NOMO-1 (cell line): ENCODE measurements around the gene ZNF768.
"Not testable (repeated sequence)": the region's sequence is repeated elsewhere in the genome, so short reads cannot be mapped to it uniquely, and the experiment has no call there.

ENCODE experiments used
- DNase-seq, 2 experiments: peaks; one replicate each; lab custom pipeline; 2025; ENCODE audit not compliant: unreplicated experiment in 2 of 2; lab: John Stamatoyannopoulos, UW

The ZNF768 gene

DNA sequence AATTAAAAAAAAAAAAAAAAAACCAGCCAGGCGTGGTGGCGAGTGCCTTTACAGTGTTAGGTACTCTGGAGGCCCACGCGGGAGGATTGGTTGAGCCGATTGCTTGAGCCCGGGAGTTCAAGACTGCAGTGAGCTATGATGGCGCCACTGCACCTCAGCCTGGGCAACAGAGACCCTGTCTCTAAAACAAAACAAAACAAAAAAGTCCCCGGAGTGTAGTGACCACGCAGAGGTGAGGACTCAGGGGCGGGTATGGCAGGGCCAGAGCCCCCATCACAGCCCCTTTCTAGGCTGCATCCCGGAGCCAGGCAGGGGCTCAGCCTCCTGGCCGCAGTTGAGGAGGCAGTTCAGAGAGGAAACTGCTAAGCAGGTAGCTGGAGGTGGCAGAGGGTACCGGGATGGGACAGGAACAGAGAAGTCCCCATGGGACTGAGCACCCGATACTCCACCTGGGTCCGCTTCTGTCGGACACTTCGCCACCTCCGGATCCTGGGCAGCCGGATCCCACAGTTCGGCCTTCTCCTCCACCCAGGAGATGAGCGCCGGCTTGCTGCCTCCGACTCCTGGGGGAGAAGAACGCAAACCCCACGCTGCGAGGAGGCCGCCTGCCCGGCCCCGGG, 7.5 kb upstream of the ZNF768 start:
- DNase-seq: no peak

DNA sequence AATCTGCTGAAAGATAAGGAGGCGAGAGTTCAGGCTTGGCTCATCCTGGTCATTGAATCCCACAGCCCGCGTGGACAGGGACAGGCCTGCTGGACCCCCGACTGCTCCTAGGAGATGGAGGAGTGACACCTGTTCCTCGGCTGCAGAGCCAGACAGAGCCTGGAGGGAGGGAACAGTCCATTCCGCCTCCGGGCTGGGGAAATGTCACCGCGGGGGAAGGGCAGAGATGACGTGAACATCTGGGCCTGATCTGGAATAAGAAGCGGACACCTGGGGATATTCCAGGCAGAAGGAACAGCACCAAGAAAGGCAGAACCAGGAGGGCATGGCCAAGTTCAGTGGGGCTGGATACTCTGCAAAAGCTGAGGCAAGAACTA, 6.8 kb upstream of the ZNF768 start:
- DNase-seq: no peak

DNA sequence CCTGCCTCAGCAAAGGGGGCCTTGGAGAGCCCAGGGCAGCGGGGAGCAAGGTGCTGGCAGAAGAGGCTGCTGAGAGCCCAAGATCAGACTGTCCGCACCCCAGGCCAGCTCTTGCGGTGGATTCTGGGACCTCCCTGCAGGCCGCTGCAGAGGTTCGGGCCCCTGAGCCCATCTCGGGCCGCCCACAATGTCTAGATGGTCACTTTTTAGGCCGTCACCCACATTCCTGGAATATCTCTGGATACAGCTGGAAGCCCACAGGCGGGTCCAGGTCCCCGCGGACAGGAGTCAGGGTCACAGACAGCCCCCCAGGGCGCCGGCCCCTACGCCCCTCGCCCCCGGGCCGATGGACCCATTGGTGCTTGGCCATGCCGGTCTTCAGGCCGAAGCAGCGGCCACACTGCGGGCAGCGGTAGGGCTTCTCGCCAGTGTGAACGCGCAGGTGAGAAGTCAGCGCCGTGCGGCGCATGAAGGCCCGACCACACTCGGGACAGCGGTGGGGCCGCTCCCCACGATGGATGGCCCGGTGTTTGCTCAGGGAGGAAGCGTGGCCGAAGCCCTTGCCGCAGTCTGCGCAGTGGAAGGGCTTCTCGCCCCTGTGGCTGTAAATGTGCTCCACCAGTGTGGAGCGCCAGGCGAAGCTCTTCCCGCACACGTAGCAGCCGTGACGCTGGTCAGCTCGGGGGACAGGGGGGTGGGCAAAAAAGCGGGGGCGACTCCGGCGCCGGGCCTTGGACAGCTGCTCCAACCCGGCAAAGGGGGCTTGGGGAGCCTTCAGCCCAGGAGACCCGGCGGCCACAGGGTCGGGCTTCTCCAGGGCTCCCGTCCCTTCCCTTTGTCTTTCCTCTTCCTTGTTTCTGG, 6.1 kb upstream of the ZNF768 start:
- no peak for DNase-seq

DNA sequence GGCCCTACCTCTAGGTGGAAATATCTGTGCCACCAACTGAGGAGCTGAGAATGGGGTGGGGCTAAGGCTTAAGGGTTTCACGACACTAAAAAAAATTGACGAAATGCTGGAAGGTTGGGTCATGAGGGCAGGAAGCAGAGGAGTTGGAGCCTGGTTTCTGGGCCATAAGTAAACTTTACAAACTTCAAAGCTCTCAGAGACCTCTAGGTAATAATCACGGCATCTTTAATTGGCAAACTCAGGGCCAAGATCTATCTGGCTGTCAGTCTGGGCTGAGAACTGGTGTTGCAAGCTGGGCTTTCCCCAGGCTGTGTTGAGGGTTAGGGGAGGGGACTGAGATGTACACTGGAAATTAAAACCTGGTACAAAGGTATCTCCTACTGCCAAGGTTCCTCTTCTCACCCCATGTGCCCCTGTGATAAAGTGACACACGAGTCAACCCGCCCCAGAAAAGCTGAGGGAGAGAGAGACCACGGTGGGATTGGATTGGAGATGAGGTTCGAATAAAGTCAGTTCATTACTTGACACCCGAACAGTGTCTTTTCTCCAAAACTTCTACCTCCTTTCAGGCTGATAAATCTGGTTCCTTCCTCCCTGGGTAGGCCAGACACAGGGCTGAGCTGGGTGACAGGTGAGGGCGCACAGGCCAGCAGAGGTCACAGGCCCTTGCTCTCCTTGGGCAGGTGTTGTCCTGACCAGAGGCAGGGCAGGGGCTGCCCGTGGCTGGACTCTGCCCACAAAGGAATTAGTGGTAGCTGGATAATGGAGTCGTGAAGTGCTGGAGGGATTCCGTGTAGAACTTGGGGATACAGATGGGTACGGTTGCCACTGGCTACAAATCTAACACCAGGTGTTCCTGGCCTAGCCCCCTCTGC, 4.0 kb upstream of the ZNF768 start:
- DNase-seq: no peak

DNA sequence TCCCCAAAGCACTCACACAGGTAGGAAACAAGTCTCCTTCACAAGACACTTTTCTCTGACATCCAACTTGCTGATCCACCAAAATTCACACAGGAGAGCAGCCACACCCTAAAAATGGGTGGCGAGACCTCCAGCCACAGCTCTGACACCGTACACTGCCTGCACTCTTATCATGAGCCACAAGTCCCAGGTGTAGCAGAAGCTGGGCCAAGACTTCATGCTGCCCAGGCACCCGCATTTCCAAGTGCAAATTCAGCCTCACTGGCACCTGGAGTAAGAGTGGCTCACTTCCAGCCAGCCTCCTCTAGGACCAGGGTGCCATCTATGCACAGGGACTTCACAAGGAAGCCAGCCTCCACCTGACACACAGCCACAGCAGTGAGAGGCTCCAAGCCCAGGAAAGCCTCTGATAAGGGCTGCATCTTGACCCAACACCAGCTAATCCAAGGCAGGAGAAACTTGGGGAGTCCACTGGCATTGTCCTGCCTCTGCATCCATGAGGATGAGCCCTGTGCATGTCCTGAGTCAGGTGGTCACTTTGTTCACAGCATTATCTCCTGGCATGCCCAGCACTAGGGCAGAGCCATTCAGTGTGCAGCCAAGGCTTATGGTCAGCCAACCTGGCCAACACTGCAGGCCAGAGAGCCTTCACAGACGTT, 2.6 kb upstream of the ZNF768 start:
- no peak for DNase-seq

DNA sequence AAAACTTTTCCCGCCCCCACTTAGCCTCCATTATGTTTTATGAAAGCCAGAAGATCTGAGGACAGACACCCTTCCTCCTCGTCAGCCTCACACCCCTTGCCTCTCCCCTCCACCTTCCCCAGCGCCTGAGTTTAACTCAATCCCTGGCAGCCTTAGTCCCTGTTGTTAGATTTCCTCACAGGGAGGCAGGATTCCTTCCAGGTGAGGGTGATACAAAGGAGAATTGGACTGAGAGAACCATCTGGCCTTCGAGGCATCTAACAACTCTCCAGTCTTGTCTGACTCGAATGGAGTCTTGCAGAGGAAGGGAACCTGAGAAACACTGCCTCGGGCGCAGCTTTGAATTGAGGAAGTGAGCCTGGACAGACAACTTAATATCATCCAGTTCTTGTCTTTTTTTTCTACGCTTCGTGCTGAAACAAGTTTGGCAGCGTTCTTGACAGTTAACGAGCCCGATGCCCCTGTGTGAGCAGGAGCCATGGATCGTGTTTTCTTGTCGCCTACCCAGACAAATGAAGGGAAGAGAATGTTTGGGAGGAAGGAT, 1.3 kb upstream of the ZNF768 start:
- peak; percentile 76 to 91 for DNase-seq

DNA sequence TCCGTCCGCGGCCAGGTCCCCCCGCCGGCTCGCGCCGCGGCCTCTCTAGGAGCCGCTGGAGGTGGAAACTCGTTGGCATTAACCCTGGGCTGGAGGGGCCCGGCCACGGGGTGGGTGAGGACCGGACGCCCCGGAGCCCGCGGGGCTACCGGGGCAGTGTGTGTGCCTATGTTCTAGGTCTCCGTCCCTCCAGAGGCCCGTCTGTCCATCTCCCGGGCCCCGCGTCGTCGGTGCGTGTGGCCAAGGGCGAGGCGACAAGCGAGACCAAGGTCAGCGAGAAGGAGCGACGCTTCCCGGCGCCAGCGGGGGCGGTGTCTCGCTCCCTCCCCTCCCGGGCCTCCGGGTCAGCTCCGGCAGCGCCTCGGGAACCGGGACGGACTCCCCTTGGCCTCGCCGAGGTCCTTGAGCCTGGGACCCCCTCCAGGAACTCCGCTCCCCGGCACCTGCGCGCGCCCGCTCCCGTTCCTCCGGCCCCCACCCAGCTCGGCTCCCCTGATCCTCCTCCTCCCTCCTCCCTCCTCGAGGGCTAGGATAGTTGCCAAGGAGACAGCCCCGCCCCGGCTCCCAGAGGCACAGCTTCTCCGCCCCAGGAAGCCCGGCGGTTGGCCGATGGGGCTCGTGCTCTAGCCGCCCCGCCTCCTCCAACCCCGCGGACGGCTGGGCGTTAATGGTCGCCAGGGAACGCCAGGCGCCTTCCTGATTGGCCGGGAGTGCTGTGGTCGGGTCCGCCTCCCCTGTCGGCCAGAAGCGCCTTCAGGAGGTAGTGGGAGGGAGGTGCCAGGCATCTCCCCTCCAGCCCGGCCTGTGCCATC, 663 bp upstream of the ZNF768 start:
- peak; percentile 98 to 99 for DNase-seq

DNA sequence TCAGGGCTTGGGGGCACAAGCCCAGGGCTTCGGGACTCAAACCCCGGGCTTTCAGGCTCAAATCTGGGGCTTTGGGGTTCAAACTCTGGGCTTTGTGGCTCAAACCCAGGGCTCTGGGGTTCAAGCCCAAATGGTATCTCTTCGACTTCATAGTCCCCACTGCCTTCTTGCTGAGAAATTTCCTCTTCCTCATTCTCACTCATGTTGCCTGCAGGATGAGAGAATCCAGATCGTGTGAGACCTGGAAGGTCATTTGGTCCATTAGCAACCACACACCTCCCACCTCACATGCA, 576 bp downstream of the ZNF768 start:
- peak in 1 of 2 experiments; percentile 49 for DNase-seq

DNA sequence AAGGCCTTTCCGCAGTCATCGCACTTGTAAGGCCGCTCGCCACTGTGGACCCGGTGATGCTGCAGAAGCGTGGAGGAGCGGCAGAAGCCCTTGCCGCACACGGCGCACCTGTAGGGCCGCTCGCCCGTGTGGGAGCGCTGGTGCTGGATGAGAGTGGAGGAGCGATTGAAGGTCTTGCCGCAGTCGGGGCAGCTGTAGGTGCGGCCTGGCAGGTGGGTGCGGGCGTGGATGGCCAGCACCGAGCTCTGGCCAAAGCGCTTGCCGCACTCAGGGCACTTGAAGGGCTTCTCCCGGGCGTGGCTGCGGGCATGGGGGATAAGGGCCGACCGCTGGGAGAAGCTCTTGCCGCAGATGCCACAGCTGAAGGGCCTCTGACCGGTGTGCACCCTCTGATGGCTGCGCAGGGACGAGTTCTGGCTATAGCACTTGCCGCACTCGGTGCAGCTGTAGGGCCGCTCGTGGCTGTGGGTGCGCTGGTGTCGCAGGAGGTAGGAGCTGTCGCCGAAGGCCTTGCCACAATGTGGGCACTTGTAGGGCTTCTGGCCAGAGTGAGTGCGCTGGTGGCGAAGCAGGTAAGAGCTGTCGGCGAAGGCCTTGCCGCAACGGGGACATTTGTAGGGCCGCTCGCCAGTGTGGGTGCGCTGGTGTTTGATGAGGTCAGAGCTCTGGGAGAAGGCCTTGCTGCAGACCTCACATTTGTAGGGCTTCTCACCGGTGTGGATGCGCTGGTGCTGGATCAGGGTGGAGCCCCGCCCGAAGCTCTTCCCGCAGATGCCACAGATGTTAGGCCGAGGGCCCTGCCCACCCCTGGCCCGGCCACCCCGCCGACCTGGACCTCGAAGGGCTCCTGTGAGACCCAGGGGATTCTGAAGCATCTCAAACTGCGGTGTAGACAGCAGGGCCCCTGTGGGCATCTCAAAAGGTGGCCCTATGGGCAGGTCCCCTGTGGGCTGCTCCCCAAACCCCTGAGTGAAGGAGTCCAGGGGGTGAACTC, 1.5 kb downstream of the ZNF768 start:
- DNase-seq: no peak

DNA sequence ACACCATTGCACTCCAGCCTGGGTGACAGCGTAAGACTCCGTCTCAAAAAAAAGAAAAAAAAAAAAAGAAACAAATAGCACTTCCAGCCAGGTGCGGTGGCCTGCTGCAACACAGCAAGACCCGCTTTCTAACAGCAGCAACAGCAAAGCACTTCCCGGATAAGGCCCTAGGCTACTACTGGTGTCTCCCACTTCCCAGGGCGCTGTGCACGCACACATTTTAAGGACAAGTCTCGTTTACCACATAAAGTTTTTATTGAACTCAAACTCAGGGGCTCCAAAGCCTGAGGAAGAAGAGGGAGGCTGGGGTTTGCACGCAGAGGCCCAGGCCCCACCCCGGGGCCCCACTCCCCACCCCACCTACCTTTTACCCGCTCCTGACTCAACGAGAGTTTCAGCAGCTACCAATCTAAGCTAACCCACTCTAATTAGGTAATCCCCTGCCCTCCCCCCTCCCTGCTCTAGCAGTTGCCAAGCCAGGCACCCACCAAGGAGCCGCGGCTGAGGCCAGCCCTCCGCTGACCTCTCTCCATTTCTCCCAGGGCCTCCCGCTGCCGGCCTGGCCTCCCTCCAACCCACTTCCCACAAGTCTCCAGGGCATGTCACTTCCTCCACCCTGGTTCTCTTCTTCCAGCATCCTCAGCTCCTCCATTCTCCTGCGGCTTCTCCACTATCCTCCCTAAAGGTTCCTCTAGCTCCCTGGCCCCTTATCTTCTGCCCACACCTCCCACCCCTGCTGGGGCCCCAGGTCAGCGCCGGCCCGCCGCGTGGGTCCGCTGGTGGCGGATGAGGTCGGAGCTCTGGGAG, 2.4 kb downstream of the ZNF768 start:
- DNase-seq: no peak

DNA sequence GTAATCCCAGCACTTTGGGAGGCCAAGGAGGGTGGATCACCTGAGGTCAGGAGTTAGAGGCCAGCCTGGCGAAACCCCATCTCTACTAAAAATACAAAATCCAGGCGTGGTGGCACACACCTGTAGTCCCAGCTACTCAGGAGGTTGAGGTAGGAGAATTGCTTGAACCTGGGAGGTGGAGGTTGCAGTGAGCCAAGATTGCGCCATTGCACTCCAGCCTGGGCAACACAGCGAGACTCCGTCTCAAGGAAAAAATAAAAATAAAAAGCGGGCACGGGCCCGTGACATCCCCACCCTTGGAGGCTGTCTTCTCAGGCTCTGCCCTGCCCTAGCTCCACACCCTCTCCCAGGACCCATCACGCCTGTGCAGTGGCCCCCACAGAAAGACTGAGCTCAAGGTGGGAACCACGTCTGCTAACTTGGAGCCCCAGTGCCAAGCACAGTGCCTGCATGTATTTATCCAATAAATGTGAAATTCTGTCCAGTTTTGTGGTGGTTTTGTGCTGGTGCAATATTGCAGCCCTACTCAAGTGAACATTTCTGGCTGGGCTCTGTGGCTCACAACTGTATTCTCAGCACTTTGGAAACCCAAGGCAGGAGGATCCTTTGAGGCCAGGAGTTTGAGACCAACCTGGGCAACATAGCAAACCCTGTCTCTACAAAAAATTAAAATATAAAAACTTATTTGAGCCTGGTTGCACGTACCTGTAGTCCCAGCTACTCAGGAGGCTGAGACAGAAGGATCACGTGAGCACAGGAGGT, 3.5 kb downstream of the ZNF768 start:
- DNase-seq: not testable (repeated sequence)

DNA sequence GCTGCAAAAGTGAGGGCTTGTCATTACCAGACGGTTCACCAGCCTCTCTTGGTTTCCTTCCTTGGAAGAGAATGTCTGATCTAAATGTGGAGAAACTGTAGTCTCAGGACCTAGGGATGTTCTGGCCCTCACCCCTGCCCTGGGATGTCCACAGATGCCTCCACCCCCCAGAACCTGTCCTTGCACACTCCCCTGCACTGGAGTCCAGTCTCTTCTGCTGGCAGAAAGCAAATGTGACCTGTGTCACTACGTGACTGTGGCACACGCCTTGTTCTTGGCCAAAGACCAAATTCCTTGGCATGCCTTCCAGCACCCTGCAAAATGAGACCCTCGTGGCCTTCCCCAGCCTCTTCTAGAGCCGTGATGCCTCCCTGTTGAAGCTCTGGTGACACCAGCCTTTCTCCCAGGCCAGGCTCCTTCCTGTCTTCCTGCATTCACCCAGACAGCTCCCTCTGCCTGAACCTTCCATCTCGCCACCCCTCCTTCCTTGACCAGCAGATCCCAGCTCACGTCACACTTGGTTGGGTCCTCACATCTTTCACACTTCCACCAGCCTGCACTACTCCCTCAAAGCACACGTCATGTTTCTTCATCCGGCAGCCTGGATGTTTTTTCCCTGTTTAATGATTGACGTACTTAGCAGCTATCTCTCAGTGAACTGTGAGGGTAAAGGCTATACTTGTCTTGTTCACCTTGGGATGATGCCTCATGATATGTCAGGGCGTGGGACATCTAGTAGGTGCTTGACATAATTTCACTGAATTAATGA, 4.3 kb downstream of the ZNF768 start:
- DNase-seq: no peak

DNA sequence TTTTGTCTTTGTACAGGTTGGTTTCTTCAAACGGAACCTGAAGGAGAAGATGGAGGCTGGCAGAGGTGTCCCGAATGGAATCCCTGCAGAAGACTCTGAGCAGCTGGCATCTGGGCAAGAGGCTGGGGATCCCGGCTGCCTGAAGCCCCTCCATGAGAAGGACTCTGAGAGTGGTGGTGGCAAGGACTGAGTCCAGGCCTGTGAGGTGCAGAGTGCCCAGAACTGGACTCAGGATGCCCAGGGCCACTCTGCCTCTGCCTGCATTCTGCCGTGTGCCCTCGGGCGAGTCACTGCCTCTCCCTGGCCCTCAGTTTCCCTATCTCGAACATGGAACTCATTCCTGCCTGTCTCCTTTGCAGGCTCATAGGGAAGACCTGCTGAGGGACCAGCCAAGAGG, 4.9 kb downstream of the ZNF768 start:
- no peak for DNase-seq

DNA sequence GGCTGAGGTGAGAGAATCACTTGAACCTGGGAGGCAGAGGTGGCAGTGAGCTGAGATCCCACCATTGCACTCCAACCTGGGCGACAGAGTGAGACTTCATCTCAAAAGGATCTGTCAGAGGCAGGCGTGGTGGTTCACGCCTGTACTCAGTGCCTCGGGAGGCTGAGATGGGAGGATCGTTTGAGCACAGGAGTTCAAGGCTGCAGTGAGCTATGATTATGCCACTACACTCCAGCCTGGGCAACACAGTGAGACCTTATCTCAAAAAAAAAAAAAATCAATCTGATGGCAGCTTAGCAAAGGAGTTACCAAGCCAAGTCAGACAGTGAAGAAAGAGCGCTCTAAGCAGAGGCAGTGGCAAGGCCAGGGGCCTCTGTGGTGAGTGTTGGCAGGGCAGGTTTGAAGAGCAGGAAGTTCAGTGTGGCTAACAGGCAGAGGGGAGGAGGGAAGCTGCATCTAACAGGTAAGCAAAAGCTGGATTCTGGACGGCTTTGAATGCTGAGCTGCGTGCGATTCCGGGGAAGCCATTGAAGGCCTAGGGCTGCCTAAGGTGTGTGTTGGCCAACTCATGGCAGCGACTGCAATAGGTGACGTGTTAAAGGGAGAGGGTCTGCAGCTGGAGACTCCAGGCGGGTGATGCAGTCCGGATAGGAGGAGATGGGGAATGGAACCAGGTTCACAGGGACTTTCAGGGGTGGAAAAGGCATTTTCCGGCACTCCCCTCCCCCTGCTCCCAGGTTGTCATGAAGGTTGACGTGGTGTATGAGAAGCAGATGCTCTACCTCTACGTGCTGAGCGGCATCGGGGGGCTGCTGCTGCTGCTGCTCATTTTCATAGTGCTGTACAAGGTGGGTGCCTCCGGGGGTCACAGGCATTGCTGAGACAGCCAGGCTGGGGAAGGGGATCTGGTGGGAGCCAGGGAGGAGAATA, 7.0 kb downstream of the ZNF768 start:
- no peak for DNase-seq

DNA sequence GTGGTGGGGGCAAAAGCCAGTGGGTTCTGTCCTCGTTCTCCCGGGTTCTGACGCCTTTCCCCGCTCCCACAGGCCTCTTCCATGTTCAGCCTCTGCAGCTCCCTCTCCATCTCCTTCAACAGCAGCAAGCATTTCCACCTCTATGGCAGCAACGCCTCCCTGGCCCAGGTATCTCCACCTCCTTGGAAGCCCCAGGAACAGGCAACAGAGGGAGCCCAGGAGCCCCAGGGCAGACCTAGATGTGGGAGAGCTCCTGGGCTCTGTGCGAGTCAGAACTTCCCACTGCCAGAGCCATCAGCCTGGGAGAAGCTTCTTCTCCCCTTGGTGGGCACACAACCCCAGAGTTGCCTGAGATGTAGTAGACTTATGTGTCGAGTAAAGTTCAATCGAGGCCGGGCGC, 7.8 kb downstream of the ZNF768 start:
- no peak for DNase-seq

DNA sequence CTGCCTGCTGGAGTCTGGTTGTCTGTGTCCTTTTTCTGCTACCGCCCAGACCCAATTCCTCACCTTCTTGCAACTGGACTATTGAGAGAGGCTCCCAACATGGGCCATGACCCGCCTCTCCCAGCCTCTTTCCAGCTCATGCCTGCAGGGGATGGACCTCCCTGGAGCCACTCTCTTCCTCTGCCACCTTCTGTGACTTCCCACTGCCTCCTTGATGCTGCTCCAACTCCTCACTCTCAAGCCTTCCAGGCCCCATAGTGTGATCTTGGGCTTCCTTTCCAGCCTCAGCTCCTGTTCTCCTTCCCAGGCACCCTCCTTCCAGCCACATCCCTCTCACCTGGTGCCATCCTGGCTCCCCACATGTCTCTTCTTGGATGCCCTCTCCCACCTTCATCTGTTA, 11.1 kb downstream of the ZNF768 start:
- DNase-seq: no peak
